HCT116 (cell line): ENCODE measurements around the gene TTC6.

Source experiments
- ELF1 ChIP-seq: IDR thresholded peaks from 2 replicates; pipeline ENCODE4 v1.6.1; 2012; ENCODE audit warnings: low read depth, borderline replicate concordance
- EZH2 ChIP-seq: fragments of 200-600 bp; sonication (generic); IDR thresholded peaks from 2 replicates; pipeline ENCODE4 v1.6.1; 2017; ENCODE audit warnings: antibody characterized with exemption, mixed run types
- EZH2phosphoT487 ChIP-seq: fragments of 200-600 bp; IDR thresholded peaks from 2 replicates; pipeline ENCODE4 v1.6.1; 2018; ENCODE audit warnings: antibody characterized with exemption, borderline replicate concordance
- POLR2A ChIP-seq: IDR thresholded peaks from 2 replicates; pipeline ENCODE4 v1.7.0; 2011; ENCODE audit warnings: borderline replicate concordance; ENCODE audit not compliant: insufficient read depth, insufficient read length; ENCODE audit errors: extremely low read depth
- RAD21 ChIP-seq: IDR thresholded peaks from 2 replicates; pipeline ENCODE4 v1.6.1; 2012; ENCODE audit warnings: low read depth, mild to moderate bottlenecking
- SIN3A ChIP-seq: IDR thresholded peaks from 2 replicates; pipeline ENCODE4 v1.6.1; 2012; ENCODE audit warnings: low read depth
- TCF7L2 ChIP-seq: IDR thresholded peaks from 2 replicates; pipeline ENCODE4 v1.7.0; 2011; ENCODE audit warnings: borderline replicate concordance, inconsistent platforms; ENCODE audit not compliant: insufficient read depth, insufficient read length; ENCODE audit errors: extremely low read depth
- ZFX ChIP-seq: fragments of 450-650 bp; IDR thresholded peaks from 2 replicates; pipeline ENCODE4 v1.6.1; 2017
- ZNF274 ChIP-seq: fragments of 200-500 bp; sonication (Bioruptor generic); IDR thresholded peaks from 2 replicates; pipeline ENCODE4 v1.6.1; 2014; ENCODE audit warnings: mild to moderate bottlenecking, low read depth, low read length, inconsistent platforms
- TF ChIP-seq, protein P1 (sequence below): IDR thresholded peaks from 2 replicates; pipeline ENCODE4 v1.6.1; 2012; ENCODE audit warnings: low read depth
- TF ChIP-seq, protein P2 (sequence below), 3 experiments: fragments of 200-600 bp in 1 of 3; sonication (generic) in 1 of 3; IDR thresholded peaks in 2 of 3; conservative IDR thresholded peaks in 1 of 3; 2 replicates each; pipeline ENCODE4 v1.5.1; 2012 to 2017; ENCODE audit warnings: low read depth in 2 of 3, low read length in 2 of 3, antibody characterized with exemption in 1 of 3, borderline replicate concordance in 1 of 3, control low read depth in 1 of 3, mild to moderate bottlenecking in 1 of 3, mixed read lengths in 1 of 3, mixed run types in 1 of 3, moderate library complexity in 1 of 3; ENCODE audit not compliant: insufficient read depth in 1 of 3
- TF ChIP-seq, protein P3 (sequence below): IDR thresholded peaks from 2 replicates; pipeline ENCODE4 v1.6.1; 2012

DNA sequence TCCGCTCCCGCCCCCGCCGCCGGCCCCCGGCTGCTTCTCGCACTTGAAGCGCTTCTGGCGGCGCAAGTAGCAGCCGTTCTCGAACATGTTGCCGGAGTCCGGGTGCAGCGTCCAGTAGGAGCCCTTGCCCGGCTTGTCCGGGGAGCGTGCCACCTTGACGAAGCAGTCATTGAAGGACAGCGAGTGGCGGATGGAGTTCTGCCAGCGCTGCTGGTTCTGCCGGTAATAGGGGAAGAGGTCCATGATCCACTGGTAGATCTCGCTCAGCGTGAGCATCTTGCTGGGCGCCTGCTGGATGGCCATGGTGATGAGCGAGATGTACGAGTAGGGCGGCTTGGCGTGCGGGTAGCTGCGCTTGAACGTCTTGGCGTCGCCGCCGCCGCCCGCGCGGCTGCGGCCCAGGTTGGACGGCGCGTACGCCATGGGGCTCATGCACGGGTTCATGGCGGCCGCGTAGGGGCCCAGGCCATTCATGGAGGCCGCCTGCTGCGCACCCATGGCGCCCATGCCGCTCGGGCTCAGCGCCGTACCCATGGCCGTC, 3.4 kb upstream of the TTC6 start:
- TF ChIP-seq, protein P1, sequence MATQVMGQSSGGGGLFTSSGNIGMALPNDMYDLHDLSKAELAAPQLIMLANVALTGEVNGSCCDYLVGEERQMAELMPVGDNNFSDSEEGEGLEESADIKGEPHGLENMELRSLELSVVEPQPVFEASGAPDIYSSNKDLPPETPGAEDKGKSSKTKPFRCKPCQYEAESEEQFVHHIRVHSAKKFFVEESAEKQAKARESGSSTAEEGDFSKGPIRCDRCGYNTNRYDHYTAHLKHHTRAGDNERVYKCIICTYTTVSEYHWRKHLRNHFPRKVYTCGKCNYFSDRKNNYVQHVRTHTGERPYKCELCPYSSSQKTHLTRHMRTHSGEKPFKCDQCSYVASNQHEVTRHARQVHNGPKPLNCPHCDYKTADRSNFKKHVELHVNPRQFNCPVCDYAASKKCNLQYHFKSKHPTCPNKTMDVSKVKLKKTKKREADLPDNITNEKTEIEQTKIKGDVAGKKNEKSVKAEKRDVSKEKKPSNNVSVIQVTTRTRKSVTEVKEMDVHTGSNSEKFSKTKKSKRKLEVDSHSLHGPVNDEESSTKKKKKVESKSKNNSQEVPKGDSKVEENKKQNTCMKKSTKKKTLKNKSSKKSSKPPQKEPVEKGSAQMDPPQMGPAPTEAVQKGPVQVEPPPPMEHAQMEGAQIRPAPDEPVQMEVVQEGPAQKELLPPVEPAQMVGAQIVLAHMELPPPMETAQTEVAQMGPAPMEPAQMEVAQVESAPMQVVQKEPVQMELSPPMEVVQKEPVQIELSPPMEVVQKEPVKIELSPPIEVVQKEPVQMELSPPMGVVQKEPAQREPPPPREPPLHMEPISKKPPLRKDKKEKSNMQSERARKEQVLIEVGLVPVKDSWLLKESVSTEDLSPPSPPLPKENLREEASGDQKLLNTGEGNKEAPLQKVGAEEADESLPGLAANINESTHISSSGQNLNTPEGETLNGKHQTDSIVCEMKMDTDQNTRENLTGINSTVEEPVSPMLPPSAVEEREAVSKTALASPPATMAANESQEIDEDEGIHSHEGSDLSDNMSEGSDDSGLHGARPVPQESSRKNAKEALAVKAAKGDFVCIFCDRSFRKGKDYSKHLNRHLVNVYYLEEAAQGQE, result no peak
- no peak for TF ChIP-seq EZH2phosphoT487
- TF ChIP-seq, protein P2, sequence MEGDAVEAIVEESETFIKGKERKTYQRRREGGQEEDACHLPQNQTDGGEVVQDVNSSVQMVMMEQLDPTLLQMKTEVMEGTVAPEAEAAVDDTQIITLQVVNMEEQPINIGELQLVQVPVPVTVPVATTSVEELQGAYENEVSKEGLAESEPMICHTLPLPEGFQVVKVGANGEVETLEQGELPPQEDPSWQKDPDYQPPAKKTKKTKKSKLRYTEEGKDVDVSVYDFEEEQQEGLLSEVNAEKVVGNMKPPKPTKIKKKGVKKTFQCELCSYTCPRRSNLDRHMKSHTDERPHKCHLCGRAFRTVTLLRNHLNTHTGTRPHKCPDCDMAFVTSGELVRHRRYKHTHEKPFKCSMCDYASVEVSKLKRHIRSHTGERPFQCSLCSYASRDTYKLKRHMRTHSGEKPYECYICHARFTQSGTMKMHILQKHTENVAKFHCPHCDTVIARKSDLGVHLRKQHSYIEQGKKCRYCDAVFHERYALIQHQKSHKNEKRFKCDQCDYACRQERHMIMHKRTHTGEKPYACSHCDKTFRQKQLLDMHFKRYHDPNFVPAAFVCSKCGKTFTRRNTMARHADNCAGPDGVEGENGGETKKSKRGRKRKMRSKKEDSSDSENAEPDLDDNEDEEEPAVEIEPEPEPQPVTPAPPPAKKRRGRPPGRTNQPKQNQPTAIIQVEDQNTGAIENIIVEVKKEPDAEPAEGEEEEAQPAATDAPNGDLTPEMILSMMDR (IDR thresholded peaks at IDR 0.05 in 2 of 3, conservative IDR thresholded peaks at IDR 0.05 in 1 of 3; ENCODE audit: borderline replicate concordance in 1 of 3, insufficient read depth in 1 of 3, low read depth in 2 of 3, low read length in 2 of 3), result no peak
- TF ChIP-seq EZH2, result no peak
- no peak for TF ChIP-seq ZNF274
- no peak for TF ChIP-seq POLR2A
- no peak for TF ChIP-seq ZFX
- no peak for TF ChIP-seq SIN3A
- no peak for TF ChIP-seq TCF7L2
- no peak for TF ChIP-seq RAD21
- TF ChIP-seq, protein P3, sequence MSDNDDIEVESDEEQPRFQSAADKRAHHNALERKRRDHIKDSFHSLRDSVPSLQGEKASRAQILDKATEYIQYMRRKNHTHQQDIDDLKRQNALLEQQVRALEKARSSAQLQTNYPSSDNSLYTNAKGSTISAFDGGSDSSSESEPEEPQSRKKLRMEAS, result no peak
- TF ChIP-seq ELF1, result no peak
